Measurements from ENCODE around the gene RBBP7. TPM values are rescaled to one million over a fixed set of nuclear protein-coding genes. Genes with fewer than 3 reads are reported as not detected.

Gene RBBP7
- total and polyA plus RNA-seq, 2 donors (not counting 1 experiment from before 2014, with no cell fraction given), result 149 to 174 TPM

DNA sequence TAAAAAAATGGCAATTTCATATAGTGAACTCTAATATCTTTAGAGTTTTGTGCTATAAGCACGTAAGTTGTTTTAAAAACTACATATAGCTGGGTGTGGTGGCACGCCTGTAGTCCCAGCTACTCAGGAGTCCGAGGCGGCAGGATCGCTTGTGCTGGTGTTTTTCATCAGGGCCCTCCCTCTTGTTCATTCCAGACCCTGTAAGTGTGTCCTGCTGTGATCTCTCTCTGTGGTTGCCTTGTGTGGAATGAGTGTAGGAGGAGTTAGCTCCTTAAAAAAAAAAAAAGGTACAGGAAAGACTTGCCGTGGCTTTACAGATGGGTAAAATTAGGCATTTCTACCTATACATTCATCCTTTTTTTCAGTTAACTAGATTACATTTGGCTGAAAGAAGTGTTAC, 35.4 kb downstream of the RBBP7 start:
- no peak for TF ChIP-seq EZH2 (IDR thresholded peaks at IDR 0.05; ENCODE audit: low read length, missing control alignments)
- TF ChIP-seq, protein P1, sequence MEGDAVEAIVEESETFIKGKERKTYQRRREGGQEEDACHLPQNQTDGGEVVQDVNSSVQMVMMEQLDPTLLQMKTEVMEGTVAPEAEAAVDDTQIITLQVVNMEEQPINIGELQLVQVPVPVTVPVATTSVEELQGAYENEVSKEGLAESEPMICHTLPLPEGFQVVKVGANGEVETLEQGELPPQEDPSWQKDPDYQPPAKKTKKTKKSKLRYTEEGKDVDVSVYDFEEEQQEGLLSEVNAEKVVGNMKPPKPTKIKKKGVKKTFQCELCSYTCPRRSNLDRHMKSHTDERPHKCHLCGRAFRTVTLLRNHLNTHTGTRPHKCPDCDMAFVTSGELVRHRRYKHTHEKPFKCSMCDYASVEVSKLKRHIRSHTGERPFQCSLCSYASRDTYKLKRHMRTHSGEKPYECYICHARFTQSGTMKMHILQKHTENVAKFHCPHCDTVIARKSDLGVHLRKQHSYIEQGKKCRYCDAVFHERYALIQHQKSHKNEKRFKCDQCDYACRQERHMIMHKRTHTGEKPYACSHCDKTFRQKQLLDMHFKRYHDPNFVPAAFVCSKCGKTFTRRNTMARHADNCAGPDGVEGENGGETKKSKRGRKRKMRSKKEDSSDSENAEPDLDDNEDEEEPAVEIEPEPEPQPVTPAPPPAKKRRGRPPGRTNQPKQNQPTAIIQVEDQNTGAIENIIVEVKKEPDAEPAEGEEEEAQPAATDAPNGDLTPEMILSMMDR (conservative IDR thresholded peaks at IDR 0.05 in 1 of 2, IDR thresholded peaks at IDR 0.05 in 1 of 2; ENCODE audit: low read depth in 1 of 2, low read length in 2 of 2), result no peak

DNA sequence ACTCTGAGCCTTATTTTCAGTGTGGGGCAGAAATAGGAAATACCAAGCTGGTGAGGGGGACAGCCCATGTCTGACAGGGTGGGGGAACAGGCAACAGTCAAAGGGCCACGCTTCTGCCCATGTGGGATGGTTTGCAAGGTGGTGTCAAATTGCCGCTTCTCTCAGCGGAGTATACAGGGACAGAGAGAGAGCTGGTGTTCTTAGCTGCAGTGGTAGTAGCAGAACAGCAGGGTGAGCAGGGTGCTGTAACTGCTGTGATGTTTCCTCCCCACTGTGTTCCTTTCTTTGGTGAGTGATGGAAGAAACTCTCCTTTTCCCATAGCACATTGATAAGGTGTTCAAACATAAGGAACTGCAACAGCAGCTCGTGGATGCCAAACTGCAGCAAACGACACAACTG, 37.9 kb downstream of the RBBP7 start:
- H3K4me2 ChIP-seq (ENCODE audit: extremely low read depth, insufficient read depth, low read length), result no peak overlapping the region
- no peaks in the 10 kb centered on the region for H3K79me2 ChIP-seq (ENCODE audit: control insufficient read depth, insufficient read depth, low read length)

More for the DNA sequence above, 35.4 kb downstream of the RBBP7 start:
- Histone ChIP-seq H3K36me3 (ENCODE audit: control insufficient read depth, insufficient read depth, low read length) (peaks cover 10% of the 10 kb centered on the region), H3K4me1 (ENCODE audit: control insufficient read depth, extremely low read depth, insufficient read depth, low read length) (peaks cover 9% of the 10 kb centered on the region), H3K27me3 (ENCODE audit: control insufficient read depth, insufficient read depth, low read length) (no peaks in the 10 kb centered on the region), H4K20me1 (ENCODE audit: control insufficient read depth, extremely low read depth, insufficient read depth, low read length) (no peaks in the 10 kb centered on the region), H3K27ac (ENCODE audit: insufficient read depth, low read length) (no peak overlapping the region), H3K9me3 (ENCODE audit: control insufficient read depth, insufficient read depth, low read depth, low read length) (no peaks in the 10 kb centered on the region), H3K4me2 (ENCODE audit: extremely low read depth, insufficient read depth, low read length) (no peak overlapping the region), H3K9ac (ENCODE audit: insufficient read depth, low read length) (no peak overlapping the region), H3K79me2 (ENCODE audit: control insufficient read depth, insufficient read depth, low read length) (no peaks in the 10 kb centered on the region), H3K4me3 (replicated peaks in 1 of 4; ENCODE audit: control extremely low read depth in 1 of 4, insufficient read depth in 1 of 4, low read depth in 3 of 4, low read length in 4 of 4) (no peak overlapping the region), H2AFZ (ENCODE audit: low read length) (no peak overlapping the region)
- peak in 1 of 2 donors; percentile 57 for DNase-seq (ENCODE audit: low read depth in 2 of 2)

DNA sequence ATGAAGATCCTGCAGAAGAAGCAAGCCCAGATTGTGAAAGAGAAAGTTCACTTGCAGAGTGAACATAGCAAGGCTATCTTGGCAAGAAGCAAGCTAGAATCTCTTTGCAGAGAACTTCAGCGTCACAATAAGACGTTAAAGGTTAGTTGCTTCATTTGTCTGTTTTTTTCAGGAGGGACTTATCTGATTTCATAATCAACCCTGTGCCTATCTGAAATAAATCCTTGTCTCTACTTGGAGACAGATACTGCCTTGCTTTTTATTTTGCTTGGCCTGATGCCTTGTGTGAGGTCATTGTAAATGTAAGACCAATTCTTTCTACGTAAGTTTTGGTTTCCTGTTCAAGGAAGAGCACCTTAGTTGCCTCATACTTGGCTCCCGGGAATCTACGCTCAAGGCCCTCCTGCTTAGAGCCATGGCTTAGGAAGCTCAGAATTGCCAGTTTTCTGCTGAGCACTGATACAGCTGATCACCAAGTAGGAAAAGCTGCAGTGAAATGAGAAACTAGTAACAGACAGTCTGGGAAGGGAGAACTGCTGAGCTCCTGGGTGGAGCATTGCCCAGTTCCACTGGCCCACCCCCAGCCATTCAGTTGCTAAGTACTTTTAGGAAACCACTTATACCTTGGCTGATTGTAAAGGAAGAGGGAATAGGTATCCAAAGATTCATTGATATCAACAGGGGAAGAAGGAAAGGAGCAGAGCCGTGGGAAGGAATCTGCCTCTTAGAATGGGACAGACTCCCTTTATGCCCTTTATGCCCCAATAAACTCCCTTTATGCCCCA, 41.8 kb downstream of the RBBP7 start:
- Histone ChIP-seq H3K4me2 (ENCODE audit: extremely low read depth, insufficient read depth, low read length) (no peak overlapping the region), H3K4me3 (replicated peaks in 1 of 4; ENCODE audit: control extremely low read depth in 1 of 4, insufficient read depth in 1 of 4, low read depth in 3 of 4, low read length in 4 of 4) (no peak overlapping the region), H2AFZ (ENCODE audit: low read length) (no peak overlapping the region), H3K36me3 (ENCODE audit: control insufficient read depth, insufficient read depth, low read length) (peaks cover 3% of the 10 kb centered on the region), H3K79me2 (ENCODE audit: control insufficient read depth, insufficient read depth, low read length) (no peaks in the 10 kb centered on the region), H3K9ac (ENCODE audit: insufficient read depth, low read length) (no peak overlapping the region), H3K4me1 (ENCODE audit: control insufficient read depth, extremely low read depth, insufficient read depth, low read length) (no peaks in the 10 kb centered on the region), H3K9me3 (ENCODE audit: control insufficient read depth, insufficient read depth, low read depth, low read length) (no peaks in the 10 kb centered on the region), H4K20me1 (ENCODE audit: control insufficient read depth, extremely low read depth, insufficient read depth, low read length) (no peaks in the 10 kb centered on the region), H3K27ac (ENCODE audit: insufficient read depth, low read length) (peak overlapping the region; percentile 63), H3K27me3 (ENCODE audit: control insufficient read depth, insufficient read depth, low read length) (no peaks in the 10 kb centered on the region)
- no peak for TF ChIP-seq EZH2 (IDR thresholded peaks at IDR 0.05; ENCODE audit: low read length, missing control alignments)
- TF ChIP-seq, protein P1 (conservative IDR thresholded peaks at IDR 0.05 in 1 of 2, IDR thresholded peaks at IDR 0.05 in 1 of 2; ENCODE audit: low read depth in 1 of 2, low read length in 2 of 2), result no peak
- DNase-seq (ENCODE audit: low read depth in 2 of 2), result peak; percentile 93 to 95

More for the DNA sequence above, 37.9 kb downstream of the RBBP7 start:
- Histone ChIP-seq H3K9me3 (ENCODE audit: control insufficient read depth, insufficient read depth, low read depth, low read length) (no peaks in the 10 kb centered on the region), H3K36me3 (ENCODE audit: control insufficient read depth, insufficient read depth, low read length) (peaks cover 6% of the 10 kb centered on the region), H2AFZ (ENCODE audit: low read length) (no peak overlapping the region), H3K27ac (ENCODE audit: insufficient read depth, low read length) (no peak overlapping the region), H3K4me3 (replicated peaks in 1 of 4; ENCODE audit: control extremely low read depth in 1 of 4, insufficient read depth in 1 of 4, low read depth in 3 of 4, low read length in 4 of 4) (no peak overlapping the region), H4K20me1 (ENCODE audit: control insufficient read depth, extremely low read depth, insufficient read depth, low read length) (no peaks in the 10 kb centered on the region), H3K4me1 (ENCODE audit: control insufficient read depth, extremely low read depth, insufficient read depth, low read length) (no peaks in the 10 kb centered on the region), H3K27me3 (ENCODE audit: control insufficient read depth, insufficient read depth, low read length) (no peaks in the 10 kb centered on the region), H3K9ac (ENCODE audit: insufficient read depth, low read length) (no peak overlapping the region)
- DNase-seq (ENCODE audit: low read depth in 2 of 2), result peak in 1 of 2 donors; percentile 43
- TF ChIP-seq, protein P1 (conservative IDR thresholded peaks at IDR 0.05 in 1 of 2, IDR thresholded peaks at IDR 0.05 in 1 of 2; ENCODE audit: low read depth in 1 of 2, low read length in 2 of 2), result no peak
- no peak for TF ChIP-seq EZH2 (IDR thresholded peaks at IDR 0.05; ENCODE audit: low read length, missing control alignments)

Measured in fibroblast of lung (primary cell).